ENCODE measurements around the gene TTC12.

Gene TTC12

GRCh38 chr11:113351480-113351879, 37.1 kb downstream of the TTC12 start:
- H3K27me3 ChIP-seq (replicated peaks; ENCODE audit: control insufficient read depth, insufficient read depth, low read length) = no peaks in the 10 kb centered on the region
- TF ChIP-seq CTCF (IDR thresholded peaks at IDR 0.05; ENCODE audit: insufficient read depth, low read length, poor library complexity, severe bottlenecking) = no peak

GRCh38 chr11:113356203-113356602, 41.8 kb downstream of the TTC12 start:
- Histone ChIP-seq H3K27me3 (replicated peaks; ENCODE audit: control insufficient read depth, insufficient read depth, low read length) (no peaks in the 10 kb centered on the region), H3K4me3 (replicated peaks; ENCODE audit: low read depth, low read length) (no peak overlapping the region), H3K36me3 (ENCODE audit: control insufficient read depth, insufficient read depth, low read length) (peaks cover 6% of the 10 kb centered on the region)
- DNase-seq (ENCODE audit: extremely low read depth, insufficient read length) = no peak
- TF ChIP-seq CTCF (IDR thresholded peaks at IDR 0.05; ENCODE audit: insufficient read depth, low read length, poor library complexity, severe bottlenecking) = no peak

More at GRCh38 chr11:113351480-113351879, 37.1 kb downstream of the TTC12 start:
- no peak overlapping the region for H3K4me3 ChIP-seq (replicated peaks; ENCODE audit: low read depth, low read length)
- no peak for DNase-seq (ENCODE audit: extremely low read depth, insufficient read length)
- H3K36me3 ChIP-seq (ENCODE audit: control insufficient read depth, insufficient read depth, low read length) = no peaks in the 10 kb centered on the region; the same call in none of the 2 replicates

GRCh38 chr11:113363406-113363805, 49.0 kb downstream of the TTC12 start:
- H3K36me3 ChIP-seq (ENCODE audit: control insufficient read depth, insufficient read depth, low read length) = peaks cover 3% of the 10 kb centered on the region
- no peak for DNase-seq (ENCODE audit: extremely low read depth, insufficient read length)
- no peak overlapping the region for H3K4me3 ChIP-seq (replicated peaks; ENCODE audit: low read depth, low read length)
- TF ChIP-seq CTCF (IDR thresholded peaks at IDR 0.05; ENCODE audit: insufficient read depth, low read length, poor library complexity, severe bottlenecking) = no peak
- H3K27me3 ChIP-seq (replicated peaks; ENCODE audit: control insufficient read depth, insufficient read depth, low read length) = no peaks in the 10 kb centered on the region

- peaks cover 3% of the 10 kb centered on the region for H3K36me3 ChIP-seq (ENCODE audit: control insufficient read depth, insufficient read depth, low read length)
- H3K4me3 ChIP-seq (replicated peaks; ENCODE audit: low read depth, low read length) = no peak overlapping the region
- TF ChIP-seq CTCF (IDR thresholded peaks at IDR 0.05; ENCODE audit: insufficient read depth, low read length, poor library complexity, severe bottlenecking) = no peak
- H3K27me3 ChIP-seq (replicated peaks; ENCODE audit: control insufficient read depth, insufficient read depth, low read length) = no peaks in the 10 kb centered on the region
- no peak for DNase-seq (ENCODE audit: extremely low read depth, insufficient read length)
Observed at GRCh38 chr11:113363996-113364641, 49.7 kb downstream of the TTC12 start.

- TF ChIP-seq CTCF (IDR thresholded peaks at IDR 0.05; ENCODE audit: insufficient read depth, low read length, poor library complexity, severe bottlenecking) = no peak
- Histone ChIP-seq H3K27me3 (replicated peaks; ENCODE audit: control insufficient read depth, insufficient read depth, low read length) (no peaks in the 10 kb centered on the region), H3K36me3 (ENCODE audit: control insufficient read depth, insufficient read depth, low read length) (peaks cover 3% of the 10 kb centered on the region), H3K4me3 (replicated peaks; ENCODE audit: low read depth, low read length) (no peak overlapping the region)
- no peak for DNase-seq (ENCODE audit: extremely low read depth, insufficient read length)
Observed at GRCh38 chr11:113365895-113366294, 51.5 kb downstream of the TTC12 start.

- Histone ChIP-seq H3K4me3 (replicated peaks; ENCODE audit: low read depth, low read length) (no peak overlapping the region), H3K36me3 (ENCODE audit: control insufficient read depth, insufficient read depth, low read length) (peaks cover 3% of the 10 kb centered on the region), H3K27me3 (replicated peaks; ENCODE audit: control insufficient read depth, insufficient read depth, low read length) (no peaks in the 10 kb centered on the region)
- no peak for TF ChIP-seq CTCF (IDR thresholded peaks at IDR 0.05; ENCODE audit: insufficient read depth, low read length, poor library complexity, severe bottlenecking)
- no peak for DNase-seq (ENCODE audit: extremely low read depth, insufficient read length)
Observed at GRCh38 chr11:113369411-113369810, 55.0 kb downstream of the TTC12 start.
